Coronary artery (tissue), 2 donors: ENCODE data around the gene CFAP77.

Experiments used
- DNase-seq: peaks from one replicate; pipeline ENCODE4 v3.0.0-alpha.2; 2017; ENCODE audit warnings: low spot score
- H3K27ac ChIP-seq, 2 donors: fragments of 200-600 bp; sonication (generic); one replicate each; pipeline ENCODE4 v1.5.1; 2016 to 2019
- H3K4me3 ChIP-seq: fragments of 200-600 bp; sonication (generic); 2 replicates; pipeline ENCODE4 v1.5.1; 2016; ENCODE audit warnings: mild to moderate bottlenecking, moderate library complexity
- CTCF ChIP-seq: fragments of 200-600 bp; sonication (generic); IDR thresholded peaks from one replicate; pipeline ENCODE4 v1.5.1; 2019; ENCODE audit warnings: antibody characterized with exemption

CFAP77 gene

GRCh38 chr9:132409828-132410528 lies at the start of gene CFAP77:
TSS of gene CFAP77 (plus strand) at chr9:132410211. CDS start at chr9:132410272, 61 bp downstream.
- DNase-seq = no peak
- TF ChIP-seq CTCF = no peak
- Histone ChIP-seq H3K4me3 (peak within 1 kb of the TSS; percentile 82), H3K27ac (no peak within 1 kb of the TSS)

- no peak for DNase-seq
- H3K4me3 ChIP-seq = no peak overlapping the region
- H3K27ac ChIP-seq = no peak overlapping the region
- no peak for TF ChIP-seq CTCF
Observed at GRCh38 chr9:132364068-132364467, 45.9 kb upstream of the CFAP77 start.

DNA sequence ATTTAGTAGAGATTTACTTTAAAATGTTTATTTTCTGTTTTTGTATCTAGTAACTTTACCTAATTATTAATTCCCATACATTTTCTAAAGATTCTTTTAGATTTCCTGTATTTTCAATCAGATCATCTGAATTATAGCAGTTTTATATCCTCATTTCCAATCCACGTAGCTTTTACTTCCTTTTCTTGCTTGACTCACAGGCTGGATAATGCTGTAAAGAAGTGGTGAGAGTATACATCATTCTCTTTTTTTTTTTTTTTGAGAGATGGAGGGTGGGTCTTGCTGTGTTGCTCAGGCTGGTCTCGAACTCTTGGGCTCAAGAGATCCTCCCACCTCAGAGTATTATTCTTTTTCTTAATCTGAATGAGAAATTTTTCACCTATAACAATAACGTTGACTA lies 44.0 kb upstream of the CFAP77 start:
- H3K4me3 ChIP-seq = no peak overlapping the region
- no peak for TF ChIP-seq CTCF
- H3K27ac ChIP-seq = no peak overlapping the region
- no peak for DNase-seq

- no peak overlapping the region for H3K4me3 ChIP-seq
- DNase-seq = no peak
- no peak for TF ChIP-seq CTCF
- H3K27ac ChIP-seq = no peak overlapping the region
Observed at GRCh38 chr9:132366481-132366880, 43.5 kb upstream of the CFAP77 start.

DNA sequence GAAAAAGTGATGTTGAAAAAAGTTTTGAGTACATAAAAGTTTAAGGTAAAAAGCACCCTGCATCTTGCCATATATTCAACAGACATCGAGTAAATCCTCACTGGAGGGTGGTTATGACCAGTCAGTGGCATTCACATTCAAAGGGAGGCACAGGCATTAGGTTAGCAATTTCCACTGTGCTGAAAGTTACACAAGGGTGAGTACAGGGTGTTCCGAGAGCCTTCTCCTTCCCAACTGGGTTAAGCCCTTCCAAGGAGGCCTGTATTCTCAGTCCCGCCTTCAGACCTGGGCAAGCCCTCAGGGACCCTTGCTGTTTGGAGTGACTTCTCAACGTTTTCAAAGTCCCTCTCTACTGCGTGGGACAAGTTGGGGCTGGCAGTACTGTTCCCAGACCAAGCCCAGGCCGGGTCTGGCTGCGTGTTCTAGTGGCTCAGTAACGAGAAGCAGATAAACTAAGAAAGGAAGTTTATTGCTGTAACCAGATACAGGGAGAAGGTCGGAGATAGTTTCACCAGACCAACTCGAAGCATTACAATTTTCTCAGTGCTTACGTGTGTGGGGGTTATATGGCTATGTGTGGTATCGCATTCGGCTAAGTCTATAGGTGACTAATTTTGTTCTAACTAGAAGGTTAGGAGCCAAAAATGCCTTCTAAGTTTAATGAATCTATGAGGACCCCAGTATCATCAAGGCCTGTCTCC lies 42.2 kb upstream of the CFAP77 start:
- Histone ChIP-seq H3K27ac (no peak overlapping the region), H3K4me3 (no peak overlapping the region)
- TF ChIP-seq CTCF = no peak
- DNase-seq = no peak

DNA sequence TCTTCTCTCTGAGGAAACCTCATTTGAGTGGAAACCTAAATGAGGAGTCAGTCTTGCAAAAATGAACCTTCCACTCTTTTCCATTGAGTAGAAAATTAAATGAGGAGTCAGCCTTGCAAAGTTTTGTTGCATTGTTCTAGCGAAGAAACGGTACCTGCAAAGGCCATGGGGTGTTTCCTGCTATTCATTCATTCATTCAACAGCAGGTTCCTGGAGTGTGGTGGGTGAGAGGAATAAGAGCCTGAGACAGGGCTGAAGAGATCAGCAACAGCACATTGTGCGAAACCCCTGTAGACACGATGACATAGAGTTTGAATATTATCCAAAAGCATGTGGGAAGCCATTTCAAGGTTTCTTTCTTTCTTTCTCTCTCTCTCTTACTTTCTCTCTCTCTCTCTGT lies 40.6 kb upstream of the CFAP77 start:
- TF ChIP-seq CTCF = no peak
- H3K27ac ChIP-seq = no peak overlapping the region
- no peak for DNase-seq
- H3K4me3 ChIP-seq = no peak overlapping the region

GRCh38 chr9:132370592-132370991 lies 39.4 kb upstream of the CFAP77 start:
- no peak overlapping the region for H3K27ac ChIP-seq
- DNase-seq = no peak
- TF ChIP-seq CTCF = no peak
- no peak overlapping the region for H3K4me3 ChIP-seq
